ENCODE data around the gene CAMK1D.

Gene CAMK1D

DNA sequence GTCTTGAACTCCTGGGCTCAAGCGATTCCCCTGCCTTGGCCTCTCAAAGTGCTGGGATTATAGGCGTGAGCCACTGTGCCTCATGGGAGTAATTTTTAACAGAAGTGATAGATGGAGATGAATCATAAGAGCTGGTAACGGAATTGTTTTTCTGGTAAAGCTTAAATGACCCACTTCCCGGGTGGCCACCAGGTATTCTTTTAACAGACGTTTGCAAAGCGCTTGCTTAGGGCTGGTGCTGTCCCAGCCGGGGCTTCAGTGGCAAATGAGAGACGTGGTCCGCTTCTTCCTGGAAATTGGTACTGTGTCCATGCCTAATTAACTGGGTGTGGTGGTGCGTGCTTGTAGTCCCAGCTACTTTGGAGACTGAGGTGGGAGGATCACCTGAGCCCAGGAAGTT, 23.5 kb downstream of the CAMK1D start:
- DNase-seq (ENCODE audit: low read depth in 3 of 3) = no peak

DNA sequence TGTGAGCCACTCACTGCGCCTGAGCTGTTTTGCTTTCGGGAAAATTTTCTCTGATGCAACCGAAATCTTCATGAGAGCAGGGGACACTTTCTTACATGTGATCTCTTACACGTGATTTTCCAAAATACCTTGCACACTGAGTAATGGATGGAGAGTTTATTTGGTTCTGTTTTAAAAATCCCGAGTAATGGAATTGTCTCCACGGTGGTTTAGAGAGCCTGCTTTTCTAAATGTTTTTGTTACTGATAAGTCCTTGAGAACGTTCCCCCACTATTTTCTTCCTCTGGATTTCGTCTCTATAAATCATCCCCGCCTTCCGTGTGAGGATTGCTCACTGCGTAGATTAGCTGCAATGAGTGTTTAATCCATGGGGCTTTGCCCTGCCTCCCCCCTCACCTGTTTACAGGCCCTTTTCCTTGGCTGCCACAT, 25.7 kb downstream of the CAMK1D start:
- no peak for DNase-seq (ENCODE audit: low read depth in 3 of 3)

- DNase-seq (ENCODE audit: low read depth in 3 of 3) = no peak
Measured at GRCh38 chr10:12376211-12376610, 26.9 kb downstream of the CAMK1D start.

GRCh38 chr10:12377658-12378290, 28.4 kb downstream of the CAMK1D start:
- DNase-seq (ENCODE audit: low read depth in 3 of 3) = no peak

DNA sequence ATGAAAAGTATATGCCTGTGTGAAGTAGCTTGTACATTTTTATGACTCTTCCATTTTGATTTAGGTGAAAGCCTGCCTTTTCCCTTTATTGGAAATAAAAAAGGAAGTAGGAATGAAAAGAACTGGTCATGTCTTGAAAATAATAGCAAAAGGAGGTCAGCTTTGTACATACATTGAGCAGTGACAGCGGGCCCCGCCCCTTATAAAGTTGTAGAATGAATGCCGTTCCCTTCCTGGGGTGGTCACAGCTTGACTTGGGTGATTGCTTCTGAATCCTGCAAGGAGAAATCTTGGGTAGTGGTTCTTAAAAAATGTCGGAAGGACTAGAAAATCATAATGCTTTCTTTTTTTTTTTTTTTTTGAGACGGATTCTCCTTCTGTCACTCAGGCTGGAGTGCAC, 31.7 kb downstream of the CAMK1D start:
- DNase-seq (ENCODE audit: low read depth in 3 of 3) = no peak

GRCh38 chr10:12381536-12382156, 32.3 kb downstream of the CAMK1D start:
- no peak for DNase-seq (ENCODE audit: low read depth in 3 of 3)

GRCh38 chr10:12382157-12382548, 32.8 kb downstream of the CAMK1D start:
- no peak for DNase-seq (ENCODE audit: low read depth in 3 of 3)

DNA sequence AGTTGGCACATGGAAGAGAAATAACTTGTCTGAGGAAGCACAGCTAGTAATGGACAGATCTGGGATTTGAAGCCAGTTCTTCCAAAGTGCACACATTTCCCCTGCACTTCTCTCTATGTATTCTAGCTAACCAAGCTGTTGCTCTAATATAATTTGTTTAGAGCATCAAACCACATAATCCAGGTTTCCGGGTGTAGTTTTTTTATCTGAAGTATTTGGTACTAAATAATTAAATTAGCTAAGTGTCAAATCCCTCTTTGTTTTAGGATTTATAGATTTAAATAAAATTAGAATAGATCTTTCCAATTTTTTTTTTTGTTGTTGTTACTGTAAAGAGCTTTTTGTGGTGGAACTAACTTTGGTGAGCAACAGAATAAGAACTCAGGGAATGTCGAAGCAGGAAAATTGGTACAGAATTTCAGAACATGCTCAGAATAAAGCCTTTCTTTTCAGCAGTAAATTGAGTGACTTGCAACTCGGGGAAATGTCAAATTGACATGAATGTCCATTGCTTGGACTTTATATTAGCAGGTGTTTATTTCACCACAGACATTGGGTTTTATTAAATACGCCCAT, 33.7 kb downstream of the CAMK1D start:
- DNase-seq (ENCODE audit: low read depth in 3 of 3) = no peak

- DNase-seq (ENCODE audit: low read depth in 3 of 3) = no peak
Measured at GRCh38 chr10:12384906-12385305, 35.6 kb downstream of the CAMK1D start.

DNA sequence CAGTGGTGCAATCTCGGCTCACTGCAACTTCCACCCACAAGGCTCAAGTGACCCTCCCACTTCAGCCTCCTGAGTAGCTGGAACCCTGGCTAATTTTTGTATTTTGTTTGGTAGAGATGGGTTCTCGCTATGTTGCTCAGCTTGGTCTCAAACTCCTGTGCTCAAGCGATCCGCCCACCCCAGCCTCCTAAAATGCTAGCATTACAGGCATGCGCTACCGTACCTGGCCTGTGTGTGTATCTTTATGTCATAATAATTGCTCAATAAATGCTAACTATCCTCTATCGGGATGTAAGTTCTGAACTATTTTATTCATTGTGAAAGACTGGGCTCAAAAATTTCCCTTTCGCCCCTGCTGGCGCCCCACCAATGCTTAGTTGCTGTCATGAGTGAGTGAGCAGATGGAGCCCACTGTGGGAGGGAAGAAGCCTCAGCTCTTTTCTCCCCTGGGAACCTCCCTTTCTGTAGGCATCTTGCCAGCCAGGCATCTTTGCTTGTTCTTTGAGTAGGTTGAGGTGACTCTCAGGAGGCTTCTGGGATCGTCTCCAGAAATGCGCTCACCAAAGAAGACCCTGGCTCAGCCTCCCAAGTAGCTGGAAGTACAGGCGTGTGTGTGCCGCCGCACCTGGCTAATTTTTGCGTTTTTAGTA, 38.3 kb downstream of the CAMK1D start:
- DNase-seq (ENCODE audit: low read depth in 3 of 3) = no peak

DNA sequence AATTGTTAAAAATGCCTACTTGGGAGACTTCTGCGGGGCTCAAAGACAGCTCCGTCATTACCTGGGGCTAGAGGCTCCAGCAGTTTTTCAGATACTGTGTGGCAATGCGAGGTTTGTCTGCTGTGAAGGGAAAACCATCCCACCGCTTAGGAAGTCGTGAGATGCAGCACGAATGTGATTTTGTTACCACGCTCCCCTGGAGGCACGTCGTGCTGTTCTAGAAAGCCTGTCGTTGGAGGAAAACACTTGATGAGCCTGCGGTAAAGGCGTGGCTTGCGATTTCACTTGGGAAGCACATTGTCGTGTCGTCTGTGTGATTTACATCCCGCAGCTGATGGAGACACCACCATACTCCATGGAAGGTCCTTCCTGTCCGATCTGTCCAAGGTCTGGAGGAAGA, 39.3 kb downstream of the CAMK1D start:
- no peak for DNase-seq (ENCODE audit: low read depth in 3 of 3)

- DNase-seq (ENCODE audit: low read depth in 3 of 3) = no peak
Measured at GRCh38 chr10:12389154-12389734, 39.9 kb downstream of the CAMK1D start.

DNA sequence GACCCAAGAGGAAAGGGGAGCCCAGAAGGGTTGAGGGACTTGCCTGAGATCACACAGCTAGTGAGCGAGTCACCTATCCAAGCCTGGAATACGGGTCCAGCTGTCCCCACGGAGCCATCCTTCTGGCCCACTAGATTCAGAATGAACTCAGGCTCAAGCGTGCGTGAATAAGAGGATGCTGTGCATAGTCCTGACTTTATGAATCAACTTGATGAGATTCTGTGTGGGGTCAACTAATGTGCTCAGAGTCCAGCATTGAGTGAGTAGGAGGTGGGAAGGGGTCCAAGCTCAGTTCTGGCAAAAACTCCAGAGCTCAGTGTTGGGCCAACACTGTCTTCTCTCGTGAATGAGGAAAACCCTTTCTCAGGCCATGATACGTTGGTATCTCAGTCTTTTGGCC, 41.4 kb downstream of the CAMK1D start:
- no peak for DNase-seq (ENCODE audit: low read depth in 3 of 3)

DNA sequence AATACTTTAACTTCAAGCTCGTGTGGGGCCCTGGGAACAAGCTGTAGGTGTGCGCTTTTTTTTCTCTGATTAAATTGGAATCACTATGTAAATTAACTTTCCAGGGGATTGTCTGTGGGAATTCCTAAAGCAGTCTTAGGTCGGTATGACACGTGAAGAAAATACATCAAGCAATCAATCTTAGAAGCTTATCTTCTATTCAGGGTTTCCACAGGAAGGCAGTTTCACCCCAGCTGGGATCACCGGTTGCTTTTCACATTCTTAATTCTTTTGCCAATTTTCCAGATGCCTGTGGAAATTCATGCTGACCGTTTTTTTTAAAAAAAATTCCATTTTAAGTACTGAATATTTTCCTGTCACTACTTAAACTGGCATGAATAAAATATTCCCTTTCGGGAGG, 41.9 kb downstream of the CAMK1D start:
- no peak for DNase-seq (ENCODE audit: low read depth in 3 of 3)

- DNase-seq (ENCODE audit: low read depth in 3 of 3) = no peak
Measured at GRCh38 chr10:12393831-12394230, 44.5 kb downstream of the CAMK1D start.

- DNase-seq (ENCODE audit: low read depth in 3 of 3) = no peak
Measured at GRCh38 chr10:12394241-12395033, 45.1 kb downstream of the CAMK1D start.

DNA sequence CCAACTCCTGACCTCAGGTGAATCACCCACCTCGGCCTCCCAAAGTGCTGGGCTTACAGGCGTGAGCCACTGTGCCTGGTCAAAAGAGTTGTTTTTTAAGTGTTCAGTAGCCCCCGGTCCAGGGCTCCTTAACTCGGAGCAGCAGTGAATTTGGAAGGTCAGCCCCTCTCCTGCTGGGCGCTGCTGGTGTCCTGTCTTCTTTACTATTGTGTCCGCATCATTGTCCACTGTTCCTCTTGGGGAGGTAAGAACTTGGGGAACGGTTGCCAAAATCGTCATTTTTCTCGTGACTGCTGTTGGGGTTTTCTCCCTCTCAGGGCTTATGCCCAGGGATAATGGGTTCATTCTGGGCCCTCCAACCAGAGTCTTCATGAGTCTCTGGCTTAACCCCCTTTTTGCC, 46.7 kb downstream of the CAMK1D start:
- DNase-seq (ENCODE audit: low read depth in 3 of 3) = no peak

DNA sequence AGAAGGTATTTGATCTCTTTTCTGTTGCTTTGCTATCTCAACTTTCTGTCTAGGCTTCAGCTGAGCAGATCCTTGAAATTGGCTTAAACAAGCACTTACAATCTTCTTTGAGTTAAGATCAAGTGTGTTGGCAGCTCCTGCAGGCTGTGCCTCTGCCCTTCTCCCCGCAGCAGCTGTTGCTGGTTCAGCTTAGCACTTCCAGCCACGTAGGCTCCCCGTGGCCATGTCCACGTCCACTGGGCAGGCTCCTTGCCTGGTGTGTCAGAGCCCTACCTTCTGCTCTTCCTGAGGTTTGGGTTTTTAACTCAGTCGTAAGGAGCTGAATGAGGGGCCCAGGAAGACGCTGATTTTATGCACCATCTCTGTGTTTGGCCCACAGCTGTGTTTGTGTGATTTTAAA, 47.2 kb downstream of the CAMK1D start:
- no peak for DNase-seq (ENCODE audit: low read depth in 3 of 3)

- DNase-seq (ENCODE audit: low read depth in 3 of 3) = no peak
Measured at GRCh38 chr10:12397147-12397896, 48.0 kb downstream of the CAMK1D start.

GRCh38 chr10:12397941-12398340, 48.6 kb downstream of the CAMK1D start:
- DNase-seq (ENCODE audit: low read depth in 3 of 3) = no peak

DNA sequence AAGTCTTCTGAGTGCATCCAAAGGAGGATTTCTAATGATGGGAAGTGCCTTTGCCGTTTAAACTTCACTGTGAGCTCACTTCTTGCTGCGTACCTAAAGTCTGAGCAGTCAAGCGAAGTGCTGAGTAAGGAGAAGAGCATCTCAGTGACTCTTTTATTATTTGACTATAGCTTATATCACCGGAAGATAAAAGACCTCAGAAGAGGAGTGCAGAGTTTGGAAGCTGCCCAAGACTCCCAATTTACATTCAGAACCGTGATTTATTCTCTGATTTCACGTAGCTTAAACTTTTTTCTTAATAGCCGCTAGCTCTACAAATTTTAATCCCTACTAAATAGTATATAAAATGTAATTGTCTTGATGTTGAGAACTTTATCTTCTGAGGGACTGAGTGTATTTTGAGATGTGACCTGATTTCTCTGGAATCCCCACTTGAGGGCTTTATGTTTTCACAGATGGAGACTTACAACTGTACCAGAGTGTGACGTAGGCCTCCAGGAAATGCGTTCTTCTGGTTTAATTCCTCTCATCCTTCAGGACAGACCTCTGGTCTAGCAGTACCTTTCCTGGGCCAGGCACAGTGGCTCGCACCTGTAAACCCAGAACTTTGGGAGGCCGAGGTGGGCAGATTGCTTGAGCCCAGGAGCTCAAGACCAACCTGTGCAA, 51.1 kb downstream of the CAMK1D start:
- no peak for DNase-seq (ENCODE audit: low read depth in 3 of 3)

Data from stimulated activated CD4-positive, alpha-beta T cell treated with anti-CD3 and anti-CD28 coated beads, TNF-alpha, amount 100 ng/mL, for 4 hours (primary cell).